NCI-H2196 (cell line): ENCODE data around the gene DCTD.
"Not testable (repeated sequence)": the region's sequence is repeated elsewhere in the genome, so short reads cannot be mapped to it uniquely, and the experiment has no call there.

ENCODE experiments used
- DNase-seq: peaks from one replicate; lab custom pipeline; 2025; ENCODE audit not compliant: unreplicated experiment; lab: John Stamatoyannopoulos, UW

DCTD gene

GRCh38 chr4:182922501-182923284 is 5.5 kb upstream of the DCTD start:
- peak; percentile 8 for DNase-seq

GRCh38 chr4:182921608-182922007 is 4.4 kb upstream of the DCTD start:
- no peak for DNase-seq

GRCh38 chr4:182920676-182921075 is 3.5 kb upstream of the DCTD start:
- no peak for DNase-seq

GRCh38 chr4:182918791-182919302 is 1.7 kb upstream of the DCTD start:
- no peak for DNase-seq

- DNase-seq: no peak
Observed at GRCh38 chr4:182918044-182918607, 940 bp upstream of the DCTD start.

- no peak for DNase-seq
Observed at GRCh38 chr4:182916483-182917181, 554 bp downstream of the DCTD start.

- DNase-seq: no peak
Observed at GRCh38 chr4:182914357-182914756, 2.8 kb downstream of the DCTD start.

- DNase-seq: no peak
Observed at GRCh38 chr4:182913621-182914020, 3.6 kb downstream of the DCTD start.

GRCh38 chr4:182913036-182913435 is 4.2 kb downstream of the DCTD start:
- no peak for DNase-seq

- no peak for DNase-seq
Observed at GRCh38 chr4:182908124-182908523, 9.1 kb downstream of the DCTD start.

- DNase-seq: no peak
Observed at GRCh38 chr4:182907396-182907795, 9.8 kb downstream of the DCTD start.

- no peak for DNase-seq
Observed at GRCh38 chr4:182906786-182907185, 10.4 kb downstream of the DCTD start.

- no peak for DNase-seq
Observed at GRCh38 chr4:182905038-182905437, 12.1 kb downstream of the DCTD start.

- DNase-seq: no peak
Observed at GRCh38 chr4:182904211-182904761, 12.9 kb downstream of the DCTD start.

GRCh38 chr4:182903013-182903412 is 14.2 kb downstream of the DCTD start:
- DNase-seq: no peak

- DNase-seq: no peak
Observed at GRCh38 chr4:182901337-182901736, 15.8 kb downstream of the DCTD start.

- not testable (repeated sequence) for DNase-seq
Observed at GRCh38 chr4:182900021-182900420, 17.2 kb downstream of the DCTD start.

- DNase-seq: no peak
Observed at GRCh38 chr4:182898479-182898799, 18.7 kb downstream of the DCTD start.

- peak; percentile 66 for DNase-seq
Observed at GRCh38 chr4:182897601-182898478, 19.3 kb downstream of the DCTD start.

GRCh38 chr4:182896421-182896820 is 20.8 kb downstream of the DCTD start:
- no peak for DNase-seq

GRCh38 chr4:182895791-182896292 is 21.3 kb downstream of the DCTD start:
- no peak for DNase-seq
